Muscle of back (tissue), 11 donors: Measurements from ENCODE around the gene VTI1A. TPM values are rescaled to one million over a fixed set of nuclear protein-coding genes. Genes with fewer than 3 reads are reported as not detected.

Experiments
- DNase-seq, 3 donors: peaks; one replicate each; pipeline versions ENCODE4 v3.0.0 to v3.0.0-alpha.2; 2013
- polyA plus RNA-seq, 10 donors: library from polyadenylated mRNA; unstranded; fragments of 120-200 nt; gene quantifications; one replicate each; pipeline ENCODE4 v1.2.1, GENCODE V29; 2013; ENCODE audit not compliant: insufficient read length in 10 of 10

Gene VTI1A
- polyA plus RNA-seq, 10 donors, result 11.9 to 18.4 (median 14.7) TPM

- DNase-seq, result no peak
Observed at GRCh38 chr10:112637901-112638300, 190.9 kb downstream of the VTI1A start.

GRCh38 chr10:112639298-112639697 lies 192.3 kb downstream of the VTI1A start:
- no peak for DNase-seq

- DNase-seq, result no peak
Observed at GRCh38 chr10:112640638-112641037, 193.6 kb downstream of the VTI1A start.

GRCh38 chr10:112643600-112644264 lies 196.7 kb downstream of the VTI1A start:
- no peak for DNase-seq

GRCh38 chr10:112644265-112644645 lies 197.2 kb downstream of the VTI1A start:
- no peak for DNase-seq

- DNase-seq, result no peak
Observed at GRCh38 chr10:112649006-112649821, 202.2 kb downstream of the VTI1A start.

- DNase-seq, result no peak
Observed at GRCh38 chr10:112649822-112650152, 202.8 kb downstream of the VTI1A start.

GRCh38 chr10:112650588-112651030 lies 203.6 kb downstream of the VTI1A start:
- DNase-seq, result no peak

- no peak for DNase-seq
Observed at GRCh38 chr10:112653215-112653614, 206.2 kb downstream of the VTI1A start.

GRCh38 chr10:112653851-112654250 lies 206.8 kb downstream of the VTI1A start:
- DNase-seq, result no peak

- no peak for DNase-seq
Observed at GRCh38 chr10:112654794-112655193, 207.8 kb downstream of the VTI1A start.

GRCh38 chr10:112655722-112656121 lies 208.7 kb downstream of the VTI1A start:
- no peak for DNase-seq

GRCh38 chr10:112658465-112658864 lies 211.4 kb downstream of the VTI1A start:
- DNase-seq, result no peak

- DNase-seq, result no peak
Observed at GRCh38 chr10:112658900-112659638, 212.1 kb downstream of the VTI1A start.

- DNase-seq, result peak in 1 of 3 donors; percentile 25
Observed at GRCh38 chr10:112663234-112664125, 216.5 kb downstream of the VTI1A start.

- no peak for DNase-seq
Observed at GRCh38 chr10:112666094-112666493, 219.1 kb downstream of the VTI1A start.

- DNase-seq, result no peak
Observed at GRCh38 chr10:112669989-112670388, 223.0 kb downstream of the VTI1A start.

- no peak for DNase-seq
Observed at GRCh38 chr10:112671743-112672142, 224.7 kb downstream of the VTI1A start.

- no peak for DNase-seq
Observed at GRCh38 chr10:112672706-112673105, 225.7 kb downstream of the VTI1A start.

- no peak for DNase-seq
Observed at GRCh38 chr10:112675560-112676083, 228.6 kb downstream of the VTI1A start.

- peak in 1 of 3 donors; percentile 45 for DNase-seq
Observed at GRCh38 chr10:112677689-112678088, 230.7 kb downstream of the VTI1A start.
